Choroid plexus epithelial cell (primary cell): ENCODE results near the gene TAF8.

ENCODE experiments used
- DNase-seq: peaks from one replicate; pipeline ENCODE4 v3.0.0-alpha.2; 2010; ENCODE audit warnings: low read depth
- H3K4me3 ChIP-seq: 2 replicates; pipeline ENCODE4 v1.5.1; 2011; ENCODE audit warnings: low read depth, mild to moderate bottlenecking, control low read depth, low read length, moderate library complexity
- CTCF ChIP-seq: conservative IDR thresholded peaks from 2 replicates; pipeline ENCODE4 v1.5.1; 2011; ENCODE audit warnings: low read depth, mild to moderate bottlenecking, control low read depth, inconsistent platforms, low read length, moderate library complexity

Gene TAF8

GRCh38 chr6:42118162-42119001 lies 68.1 kb downstream of the TAF8 start:
- DNase-seq = no peak
- no peak for TF ChIP-seq CTCF
- no peak overlapping the region for H3K4me3 ChIP-seq

- H3K4me3 ChIP-seq = no peak overlapping the region
- no peak for DNase-seq
- TF ChIP-seq CTCF = no peak
Measured at GRCh38 chr6:42120895-42121865, 70.9 kb downstream of the TAF8 start.

GRCh38 chr6:42123379-42124103 lies 73.2 kb downstream of the TAF8 start:
- no peak overlapping the region for H3K4me3 ChIP-seq
- DNase-seq = no peak
- TF ChIP-seq CTCF = no peak

- DNase-seq = no peak
- H3K4me3 ChIP-seq = no peak overlapping the region
- no peak for TF ChIP-seq CTCF
Measured at GRCh38 chr6:42124223-42124836, 74.0 kb downstream of the TAF8 start.

GRCh38 chr6:42125231-42125630 lies 74.9 kb downstream of the TAF8 start:
- no peak for TF ChIP-seq CTCF
- H3K4me3 ChIP-seq = no peak overlapping the region
- DNase-seq = no peak

- no peak for DNase-seq
- no peak for TF ChIP-seq CTCF
- no peak overlapping the region for H3K4me3 ChIP-seq
Measured at GRCh38 chr6:42125663-42126062, 75.3 kb downstream of the TAF8 start.
